Renal cortex interstitium (tissue), 11 donors: ENCODE measurements around the gene RNGTT. TPM values are rescaled to one million over a fixed set of nuclear protein-coding genes. Genes with fewer than 3 reads are reported as not detected.

Experiments
- DNase-seq, 11 donors: peaks; one replicate each; pipeline ENCODE4 v3.0.0-alpha.2; 2013; ENCODE audit warnings: low read depth in 9 of 11, low spot score in 4 of 11; ENCODE audit errors: extremely low read depth in 1 of 11
- polyA plus RNA-seq, 3 donors: library from polyadenylated mRNA; unstranded; fragments of 120-200 nt; gene quantifications; one replicate each; pipeline ENCODE4 v1.2.1, GENCODE V29; 2013; ENCODE audit not compliant: insufficient read length in 3 of 3

RNGTT gene
- polyA plus RNA-seq, 3 donors, result 14.5 to 18.0 (median 14.9) TPM

GRCh38 chr6:88709819-88710246 lies 253.6 kb downstream of the RNGTT start:
- no peak for DNase-seq

- DNase-seq, result no peak
These were observed 255.1 kb downstream of the RNGTT start for GRCh38 chr6:88708197-88708744.

GRCh38 chr6:88705601-88706000 lies 257.8 kb downstream of the RNGTT start:
- DNase-seq, result no peak

- DNase-seq, result no peak
These were observed 258.4 kb downstream of the RNGTT start for GRCh38 chr6:88704980-88705379.

- DNase-seq, result no peak
These were observed 260.4 kb downstream of the RNGTT start for GRCh38 chr6:88702956-88703556.

GRCh38 chr6:88698661-88699060 lies 264.8 kb downstream of the RNGTT start:
- no peak for DNase-seq

- DNase-seq, result no peak
These were observed 267.5 kb downstream of the RNGTT start for GRCh38 chr6:88695937-88696336.

GRCh38 chr6:88683734-88684133 lies 279.7 kb downstream of the RNGTT start:
- DNase-seq, result no peak

- DNase-seq, result no peak
These were observed 282.8 kb downstream of the RNGTT start for GRCh38 chr6:88680654-88681053.

GRCh38 chr6:88679841-88680240 lies 283.6 kb downstream of the RNGTT start:
- DNase-seq, result no peak

- DNase-seq, result no peak
These were observed 286.1 kb downstream of the RNGTT start for GRCh38 chr6:88677356-88677755.

- no peak for DNase-seq
These were observed 291.8 kb downstream of the RNGTT start for GRCh38 chr6:88671624-88672023.

GRCh38 chr6:88670369-88670768 lies 293.0 kb downstream of the RNGTT start:
- DNase-seq, result no peak

- no peak for DNase-seq
These were observed 293.9 kb downstream of the RNGTT start for GRCh38 chr6:88669475-88669874.

GRCh38 chr6:88666901-88667300 lies 296.5 kb downstream of the RNGTT start:
- no peak for DNase-seq

GRCh38 chr6:88665131-88665530 lies 298.3 kb downstream of the RNGTT start:
- DNase-seq, result no peak

- DNase-seq, result no peak
These were observed 299.6 kb downstream of the RNGTT start for GRCh38 chr6:88663801-88664200.

GRCh38 chr6:88662653-88663174 lies 300.7 kb downstream of the RNGTT start:
- no peak for DNase-seq

- DNase-seq, result no peak
These were observed 301.2 kb downstream of the RNGTT start for GRCh38 chr6:88662163-88662580.

- DNase-seq, result no peak
These were observed 302.3 kb downstream of the RNGTT start for GRCh38 chr6:88661136-88661535.

- no peak for DNase-seq
These were observed 307.8 kb downstream of the RNGTT start for GRCh38 chr6:88655586-88655985.
